CD4-positive, alpha-beta T cell treated with Interferon alpha-2 for 1 hour (primary cell): ENCODE results near the gene MYEF2.

Experiments used
- DNase-seq, 2 donors: peaks; one replicate each; pipeline ENCODE4 v3.0.0-alpha.2; 2020 to 2022

MYEF2 gene

GRCh38 chr15:48177766-48178647, at the start of gene MYEF2:
TSS of gene MYEF2 (minus strand) at chr15:48178295. CDS start at chr15:48178237, 58 bp downstream.
- peak; percentile 68 to 79 for DNase-seq

GRCh38 chr15:48225771-48226170, 47.7 kb upstream of the MYEF2 start:
- no peak for DNase-seq

GRCh38 chr15:48222627-48223026, 44.5 kb upstream of the MYEF2 start:
- DNase-seq: no peak

- no peak for DNase-seq
Measured at GRCh38 chr15:48221885-48222284, 43.8 kb upstream of the MYEF2 start.

- DNase-seq: no peak
Measured at GRCh38 chr15:48221261-48221660, 43.2 kb upstream of the MYEF2 start.

GRCh38 chr15:48205981-48206380, 27.9 kb upstream of the MYEF2 start, which contains the start of gene SLC12A1:
TSS of gene SLC12A1 (plus strand) at chr15:48206302. CDS start at chr15:48207720, 1,418 bp downstream.
- DNase-seq: no peak

- no peak for DNase-seq
Measured at GRCh38 chr15:48202068-48202467, 24.0 kb upstream of the MYEF2 start.

GRCh38 chr15:48191574-48192225, 13.6 kb upstream of the MYEF2 start, which contains the start of gene CTXN2:
TSS of gene CTXN2 (plus strand) at chr15:48191665. CDS start at chr15:48201301, 9,636 bp downstream.
- no peak for DNase-seq

- peak; percentile 1 to 26 for DNase-seq
Measured at GRCh38 chr15:48190932-48191573, 13.0 kb upstream of the MYEF2 start.

GRCh38 chr15:48186271-48186670, 8.2 kb upstream of the MYEF2 start:
- no peak for DNase-seq

GRCh38 chr15:48185529-48185928, 7.4 kb upstream of the MYEF2 start:
- no peak for DNase-seq

GRCh38 chr15:48182749-48183148, 4.7 kb upstream of the MYEF2 start:
- no peak for DNase-seq

GRCh38 chr15:48178648-48178931, 495 bp upstream of the MYEF2 start:
- no peak for DNase-seq

GRCh38 chr15:48177383-48177765, 721 bp downstream of the MYEF2 start:
- peak; percentile 1 to 48 for DNase-seq

GRCh38 chr15:48176957-48177356, 1.1 kb downstream of the MYEF2 start:
- no peak for DNase-seq

- no peak for DNase-seq
Measured at GRCh38 chr15:48176112-48176511, 2.0 kb downstream of the MYEF2 start.

GRCh38 chr15:48175126-48175525, 3.0 kb downstream of the MYEF2 start:
- no peak for DNase-seq

- DNase-seq: no peak
Measured at GRCh38 chr15:48170981-48171380, 7.1 kb downstream of the MYEF2 start.

- DNase-seq: no peak
Measured at GRCh38 chr15:48168616-48169015, 9.5 kb downstream of the MYEF2 start.

- DNase-seq: no peak
Measured at GRCh38 chr15:48153526-48153925, 24.6 kb downstream of the MYEF2 start.

GRCh38 chr15:48149858-48150257, 28.2 kb downstream of the MYEF2 start:
- DNase-seq: no peak

GRCh38 chr15:48147358-48147757, 30.7 kb downstream of the MYEF2 start:
- no peak for DNase-seq

- DNase-seq: no peak
Measured at GRCh38 chr15:48145923-48146322, 32.2 kb downstream of the MYEF2 start.

- no peak for DNase-seq
Measured at GRCh38 chr15:48144889-48145288, 33.2 kb downstream of the MYEF2 start.
